ENCODE data around the gene GAPVD1.

GRCh38 chr9:125393426-125393825 lies 131.8 kb downstream of the GAPVD1 start:
- no peak for TF ChIP-seq POLR2A (IDR thresholded peaks at IDR 0.05; ENCODE audit: control extremely low read depth in 1 of 2, low read depth in 2 of 2, low read length in 2 of 2)
- TF ChIP-seq CTCF (IDR thresholded peaks at IDR 0.05; ENCODE audit: control extremely low read depth in 1 of 3, insufficient read depth in 1 of 3, low read depth in 1 of 3, low read length in 3 of 3) = no peak
- no peak for TF ChIP-seq GTF2F1 (IDR thresholded peaks at IDR 0.05; ENCODE audit: borderline replicate concordance, low read depth, low read length)
- TF ChIP-seq ATF3 (IDR thresholded peaks at IDR 0.05; ENCODE audit: insufficient read depth, low read depth, low read length) = no peak
- TF ChIP-seq POLR2AphosphoS5 (IDR thresholded peaks at IDR 0.05; ENCODE audit: low read depth, low read length) = no peak
- TF ChIP-seq CEBPB (IDR thresholded peaks at IDR 0.05; ENCODE audit: low read depth, low read length) = no peak
- TF ChIP-seq SAP30 (IDR thresholded peaks at IDR 0.05; ENCODE audit: insufficient read depth, insufficient replicate concordance, low read length) = no peak
- TF ChIP-seq CREB1 (IDR thresholded peaks at IDR 0.05) = no peak
- no peak for TF ChIP-seq SIRT6 (IDR thresholded peaks at IDR 0.05; ENCODE audit: low read length)
- no peak for TF ChIP-seq EZH2 (IDR thresholded peaks at IDR 0.05; ENCODE audit: low read depth, low read length, severe bottlenecking)
- TF ChIP-seq KDM1A (IDR thresholded peaks at IDR 0.05; ENCODE audit: borderline replicate concordance, low read length) = no peak
- no peak for TF ChIP-seq BACH1 (IDR thresholded peaks at IDR 0.05; ENCODE audit: low read length)
